GM21576 (cell line): ENCODE results near the gene PSMA6.
"Not testable (repeated sequence)": the region's sequence is repeated elsewhere in the genome, so short reads cannot be mapped to it uniquely, and the experiment has no call there.

Experiments
- ATAC-seq: cut with Tn5 transposase; IDR thresholded peaks from one replicate; pipeline ENCODE4 v1.9.1; 2021; ENCODE audit warnings: mild to moderate bottlenecking, moderate library complexity; ENCODE audit not compliant: unreplicated experiment

PSMA6 gene

GRCh38 chr14:35342489-35343010 is 50.4 kb downstream of the PSMA6 start:
- ATAC-seq: no peak

GRCh38 chr14:35343702-35344101 is 51.5 kb downstream of the PSMA6 start:
- no peak for ATAC-seq

- no peak for ATAC-seq
These were observed 52.1 kb downstream of the PSMA6 start for GRCh38 chr14:35344107-35344807.

- no peak for ATAC-seq
These were observed 54.6 kb downstream of the PSMA6 start for GRCh38 chr14:35346738-35347322.

- ATAC-seq: no peak
These were observed 55.3 kb downstream of the PSMA6 start for GRCh38 chr14:35347323-35348043.

- ATAC-seq: not testable (repeated sequence)
These were observed 55.8 kb downstream of the PSMA6 start for GRCh38 chr14:35348044-35348380.

- ATAC-seq: no peak
These were observed 57.5 kb downstream of the PSMA6 start for GRCh38 chr14:35349496-35350365.

- no peak for ATAC-seq
These were observed 59.3 kb downstream of the PSMA6 start for GRCh38 chr14:35351497-35351896.

GRCh38 chr14:35351897-35352273 is 59.7 kb downstream of the PSMA6 start:
- no peak for ATAC-seq

- ATAC-seq: no peak
These were observed 60.4 kb downstream of the PSMA6 start for GRCh38 chr14:35352274-35353233.

GRCh38 chr14:35353409-35354172 is 61.4 kb downstream of the PSMA6 start:
- ATAC-seq: no peak

- ATAC-seq: not testable (repeated sequence)
These were observed 63.1 kb downstream of the PSMA6 start for GRCh38 chr14:35355235-35355634.

GRCh38 chr14:35355981-35356841 is 64.0 kb downstream of the PSMA6 start:
- ATAC-seq: no peak

- not testable (repeated sequence) for ATAC-seq
These were observed 67.5 kb downstream of the PSMA6 start for GRCh38 chr14:35359655-35360054.

GRCh38 chr14:35361141-35361480 is 68.9 kb downstream of the PSMA6 start:
- no peak for ATAC-seq

- no peak for ATAC-seq
These were observed 70.3 kb downstream of the PSMA6 start for GRCh38 chr14:35362450-35362849.

GRCh38 chr14:35362911-35363374 is 70.8 kb downstream of the PSMA6 start:
- ATAC-seq: no peak
